Right lobe of liver (tissue), 6 donors: Measurements from ENCODE around the gene METTL2A. TPM values are rescaled to one million over a fixed set of nuclear protein-coding genes. Genes with fewer than 3 reads are reported as not detected.
"Not testable (repeated sequence)": the region's sequence is repeated elsewhere in the genome, so short reads cannot be mapped to it uniquely, and the experiment has no call there.

Experiments
- ATAC-seq, 4 donors: fragments of 200-7000 bp; cut with Tn5 transposase; one replicate each; pipeline ENCODE4 v1.9.1; 2020; ENCODE audit warnings: mild to moderate bottlenecking in 4 of 4, moderate library complexity in 4 of 4
- DNase-seq, 3 donors: peaks; one replicate each; pipeline ENCODE4 v3.0.0-alpha.2; 2020
- H3K27ac ChIP-seq, 3 donors: fragments of 200-600 bp; one replicate each; pipeline ENCODE4 v1.8.0; 2022
- H3K27me3 ChIP-seq, 2 donors: fragments of 200-600 bp; one replicate each; pipeline ENCODE4 v1.8.0; 2022
- H3K36me3 ChIP-seq, 4 donors: fragments of 200-600 bp; sonication (generic) in 1 of 4; one replicate each; pipeline versions ENCODE4 v1.5.1 to v1.8.0; 2017 to 2022; ENCODE audit warnings: control low read depth in 1 of 4
- H3K4me1 ChIP-seq, 4 donors: fragments of 200-600 bp; sonication (generic) in 1 of 4; one replicate each; pipeline versions ENCODE4 v1.5.1 to v1.8.0; 2017 to 2022; ENCODE audit warnings: control low read depth in 1 of 4
- H3K4me3 ChIP-seq, 3 donors: fragments of 200-600 bp; one replicate each; pipeline ENCODE4 v1.8.0; 2022
- H3K9me3 ChIP-seq, 4 donors: fragments of 200-600 bp; sonication (generic) in 1 of 4; one replicate each; pipeline versions ENCODE4 v1.5.1 to v1.8.0; 2017 to 2022; ENCODE audit warnings: control low read depth in 1 of 4
- CTCF ChIP-seq, 4 donors: fragments of 200-600 bp in 3 of 4; fragments of 450-650 bp in 1 of 4; IDR thresholded peaks; one replicate each; pipeline versions ENCODE4 v1.5.1 to v1.8.0; 2016 to 2022; ENCODE audit warnings: antibody characterized with exemption in 4 of 4, mild to moderate bottlenecking in 2 of 4
- POLR2A ChIP-seq: fragments of 450-650 bp; IDR thresholded peaks from one replicate; pipeline ENCODE4 v1.6.1; 2017; ENCODE audit warnings: antibody characterized with exemption, mild to moderate bottlenecking
- WGBS: methylation state at CpG from one replicate; pipeline ENCODE4 v1.1.6; 2018; ENCODE audit warnings: low coverage, low lambda C conversion rate; ENCODE audit not compliant: insufficient coverage; ENCODE audit errors: missing lambda C conversion rate; 5-methylcytosine and 5-hydroxymethylcytosine counted together
- intact Hi-C, 2 donors: fragments of 100-400 bp; cut with DNase I; formaldehyde crosslinking; loops; one replicate each; pipeline versions ENCODE4 v1.11.2 to v1.14.1; 2022
- long read RNA-seq: library from polyadenylated mRNA; unstranded; transcript quantifications from one replicate; pipeline ENCODE4 v2.0.0, GENCODE V29; 2019
- total RNA-seq, 6 experiments: library from RNA; depleted of rRNA in 2 of 6; stranded (reverse); fragments of >200 nt in 2 of 6; fragmentation: NEBNext Ultra II Directional in 3 of 6; extraction: Animal tissue kit (Norgen Biotek cat#: 25700) in 3 of 6; gene quantifications; one replicate each; pipeline versions ENCODE4 v1.1.0 to v1.2.4, GENCODE V29; 2016 to 2023
- donor health status: DM: no; HTN: yes; CAD: no.
- donor health status: DM: no; HTN: no; CAD: no.
- donor health status: DM: no; HTN: no; CAD: no.
- donor health status: DM: no; HTN: yes; CAD: no.
- donor health status: DM: no; HTN: yes; CAD: no.

METTL2A gene
- 10 to 100 TPM in 1 of 6 experiments, 1 to 10 TPM in 5; 8.0 to 12.1 (median 9.3) TPM for total RNA-seq
- long read RNA-seq, partial matches to known transcripts, result 0 of 6 reads
- long read RNA-seq, other reads (novel, unspliced or antisense), result 1 of 6 reads

GRCh38 chr17:62423647-62424461, at the start of gene METTL2A:
Gene METTL2A, plus strand, starts transcription at chr17:62423897. Its CDS starts 6 bp downstream, at chr17:62423903.
- H3K27me3 ChIP-seq, H3K9me3 ChIP-seq, intact Hi-C loops, H3K4me1 ChIP-seq, H3K36me3 ChIP-seq: not testable (repeated sequence)
- Histone ChIP-seq H3K27ac (peak within 1 kb of the TSS in 1 of 3 donors; percentile 21), H3K4me3 (peak within 1 kb of the TSS; percentile 66 to 82 (median 78))
- 0% methylated on average over 33 of the region's 58 CpGs for WGBS
- ATAC-seq, result peak; percentile 95 to 97 (median 97)
- peak; percentile 85 to 88 (median 87) for DNase-seq
- TF ChIP-seq CTCF (IDR thresholded peaks at IDR 0.05), result peak; percentile 18 to 31 (median 26)
- peak; percentile 53 for TF ChIP-seq POLR2A

- no peaks in the 10 kb centered on the region for H3K9me3 ChIP-seq
- WGBS, result 58% methylated on average over 2 of the region's 3 CpGs
- peaks cover 0 to 3% of the 10 kb centered on the region in 2 donors for H3K27me3 ChIP-seq
- no peaks in the 10 kb centered on the region for H3K36me3 ChIP-seq
- no peak within 1 kb of the TSS for H3K4me3 ChIP-seq
- DNase-seq (no peak), ATAC-seq (no peak)
- intact Hi-C loops, result no loop called here
- no peak for TF ChIP-seq POLR2A
- TF ChIP-seq CTCF (IDR thresholded peaks at IDR 0.05), result no peak
- H3K4me1 ChIP-seq, result no peaks in the 10 kb centered on the region
- no peak within 1 kb of the TSS for H3K27ac ChIP-seq
Observed at GRCh38 chr17:62380253-62380652, 43.4 kb upstream of the METTL2A start, which contains the start of gene EFCAB3. Gene EFCAB3, plus strand, starts transcription at chr17:62380553. Its CDS starts 2,427 bp downstream, at chr17:62382980.

GRCh38 chr17:62381561-62381960, 42.1 kb upstream of the METTL2A start:
- Histone ChIP-seq H3K4me3 (no peak overlapping the region), H3K27me3 (peaks cover 0 to 3% of the 10 kb centered on the region in 2 donors), H3K9me3 (no peaks in the 10 kb centered on the region), H3K36me3 (no peaks in the 10 kb centered on the region), H3K27ac (no peak overlapping the region), H3K4me1 (no peaks in the 10 kb centered on the region)
- intact Hi-C loops, result no loop called here
- no peak for TF ChIP-seq POLR2A
- TF ChIP-seq CTCF (IDR thresholded peaks at IDR 0.05), result no peak
- ATAC-seq, result no peak
- 68% methylated on average over 13 of the region's 18 CpGs for WGBS
- no peak for DNase-seq

- DNase-seq (no peak), ATAC-seq (no peak)
- Histone ChIP-seq H3K36me3 (no peaks in the 10 kb centered on the region), H3K4me3 (no peak overlapping the region), H3K4me1 (no peaks in the 10 kb centered on the region), H3K9me3 (no peaks in the 10 kb centered on the region), H3K27ac (no peak overlapping the region), H3K27me3 (peaks cover 0 to under 1% of the 10 kb centered on the region in 2 donors)
- no peak for TF ChIP-seq POLR2A
- no peak for TF ChIP-seq CTCF (IDR thresholded peaks at IDR 0.05)
- intact Hi-C loops, result no loop called here
- WGBS, result 13% methylated on average over 1 of the region's 1 CpG
Observed at GRCh38 chr17:62388856-62389255, 34.8 kb upstream of the METTL2A start.
